Measurements from ENCODE around the gene PTPN12. TPM values are rescaled to one million over a fixed set of nuclear protein-coding genes. Genes with fewer than 3 reads are reported as not detected.
"Not testable (repeated sequence)": the region's sequence is repeated elsewhere in the genome, so short reads cannot be mapped to it uniquely, and the experiment has no call there.

The PTPN12 gene
- polyA plus RNA-seq, 2 donors, result 26.8 to 37.5 TPM

- no peak overlapping the region for H3K4me3 ChIP-seq (ENCODE audit: low read depth in 1 of 2, low read length in 2 of 2)
- no peaks in the 10 kb centered on the region for H3K36me3 ChIP-seq (ENCODE audit: control insufficient read depth in 2 of 2, insufficient read depth in 2 of 2, low read length in 1 of 2)
- no peaks in the 10 kb centered on the region for H3K4me1 ChIP-seq (ENCODE audit: control insufficient read depth in 2 of 2, insufficient read depth in 2 of 2, low read length in 1 of 2)
- no peaks in the 10 kb centered on the region for H3K27me3 ChIP-seq (ENCODE audit: control insufficient read depth in 1 of 2, insufficient read depth in 2 of 2, low read length in 2 of 2)
- H3K27ac ChIP-seq (ENCODE audit: low read depth in 2 of 2, low read length in 1 of 2), result no peak overlapping the region
- 28 to 38% methylated on average over 3 of the region's 3 CpGs for WGBS, 2 donors
- H3K9me3 ChIP-seq (ENCODE audit: control insufficient read depth in 2 of 2, insufficient read depth in 1 of 2, low read depth in 1 of 2, low read length in 1 of 2), result no peaks in the 10 kb centered on the region
Measured at GRCh38 chr7:77651575-77652162, 114.6 kb downstream of the PTPN12 start.

DNA sequence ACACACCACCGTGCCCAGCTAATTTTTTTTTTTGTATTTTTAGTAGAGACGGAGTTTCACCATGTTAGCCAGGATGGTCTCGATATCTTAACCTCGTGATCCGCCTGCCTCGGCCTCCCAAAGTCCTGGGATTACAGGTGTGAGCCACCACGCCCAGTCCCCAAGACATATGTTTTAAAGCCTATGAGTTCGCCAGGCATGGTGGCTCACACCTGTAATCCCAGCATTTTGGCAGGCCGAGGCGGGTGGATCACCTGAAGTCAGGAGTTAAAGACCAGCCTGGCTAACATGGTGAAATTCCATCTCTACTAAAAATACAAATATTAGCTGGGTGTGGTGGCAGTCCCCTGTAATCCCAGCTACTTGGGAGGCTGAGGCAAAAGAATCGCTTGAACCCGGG lies 115.7 kb downstream of the PTPN12 start:
- not testable (repeated sequence) for H3K27ac ChIP-seq (ENCODE audit: low read depth in 2 of 2, low read length in 1 of 2); H3K36me3 ChIP-seq (ENCODE audit: control insufficient read depth in 2 of 2, insufficient read depth in 2 of 2, low read length in 1 of 2); H3K9me3 ChIP-seq (ENCODE audit: control insufficient read depth in 2 of 2, insufficient read depth in 1 of 2, low read depth in 1 of 2, low read length in 1 of 2); H3K4me1 ChIP-seq (ENCODE audit: control insufficient read depth in 2 of 2, insufficient read depth in 2 of 2, low read length in 1 of 2); H3K27me3 ChIP-seq (ENCODE audit: control insufficient read depth in 1 of 2, insufficient read depth in 2 of 2, low read length in 2 of 2); H3K4me3 ChIP-seq (ENCODE audit: low read depth in 1 of 2, low read length in 2 of 2)
- 95 to 96% methylated on average over 12 of the region's 12 CpGs for WGBS, 2 donors

- H3K36me3 ChIP-seq (ENCODE audit: control insufficient read depth in 2 of 2, insufficient read depth in 2 of 2, low read length in 1 of 2), result no peaks in the 10 kb centered on the region
- H3K4me1 ChIP-seq (ENCODE audit: control insufficient read depth in 2 of 2, insufficient read depth in 2 of 2, low read length in 1 of 2), result no peaks in the 10 kb centered on the region
- H3K4me3 ChIP-seq (ENCODE audit: low read depth in 1 of 2, low read length in 2 of 2), result no peak overlapping the region
- no peaks in the 10 kb centered on the region for H3K27me3 ChIP-seq (ENCODE audit: control insufficient read depth in 1 of 2, insufficient read depth in 2 of 2, low read length in 2 of 2)
- no peaks in the 10 kb centered on the region for H3K9me3 ChIP-seq (ENCODE audit: control insufficient read depth in 2 of 2, insufficient read depth in 1 of 2, low read depth in 1 of 2, low read length in 1 of 2)
- no peak overlapping the region for H3K27ac ChIP-seq (ENCODE audit: low read depth in 2 of 2, low read length in 1 of 2)
- WGBS, 2 donors, result 67 to 74% methylated on average over 2 of the region's 2 CpGs
Measured at GRCh38 chr7:77653572-77653971, 116.5 kb downstream of the PTPN12 start.

GRCh38 chr7:77655356-77655755 lies 118.3 kb downstream of the PTPN12 start:
- H3K27ac ChIP-seq (ENCODE audit: low read depth in 2 of 2, low read length in 1 of 2), result no peak overlapping the region
- H3K4me3 ChIP-seq (ENCODE audit: low read depth in 1 of 2, low read length in 2 of 2), result no peak overlapping the region
- no peaks in the 10 kb centered on the region for H3K27me3 ChIP-seq (ENCODE audit: control insufficient read depth in 1 of 2, insufficient read depth in 2 of 2, low read length in 2 of 2)
- no peaks in the 10 kb centered on the region for H3K9me3 ChIP-seq (ENCODE audit: control insufficient read depth in 2 of 2, insufficient read depth in 1 of 2, low read depth in 1 of 2, low read length in 1 of 2)
- no peaks in the 10 kb centered on the region for H3K36me3 ChIP-seq (ENCODE audit: control insufficient read depth in 2 of 2, insufficient read depth in 2 of 2, low read length in 1 of 2)
- 68 to 95% methylated on average over 1 of the region's 1 CpG for WGBS, 2 donors
- no peaks in the 10 kb centered on the region for H3K4me1 ChIP-seq (ENCODE audit: control insufficient read depth in 2 of 2, insufficient read depth in 2 of 2, low read length in 1 of 2)

DNA sequence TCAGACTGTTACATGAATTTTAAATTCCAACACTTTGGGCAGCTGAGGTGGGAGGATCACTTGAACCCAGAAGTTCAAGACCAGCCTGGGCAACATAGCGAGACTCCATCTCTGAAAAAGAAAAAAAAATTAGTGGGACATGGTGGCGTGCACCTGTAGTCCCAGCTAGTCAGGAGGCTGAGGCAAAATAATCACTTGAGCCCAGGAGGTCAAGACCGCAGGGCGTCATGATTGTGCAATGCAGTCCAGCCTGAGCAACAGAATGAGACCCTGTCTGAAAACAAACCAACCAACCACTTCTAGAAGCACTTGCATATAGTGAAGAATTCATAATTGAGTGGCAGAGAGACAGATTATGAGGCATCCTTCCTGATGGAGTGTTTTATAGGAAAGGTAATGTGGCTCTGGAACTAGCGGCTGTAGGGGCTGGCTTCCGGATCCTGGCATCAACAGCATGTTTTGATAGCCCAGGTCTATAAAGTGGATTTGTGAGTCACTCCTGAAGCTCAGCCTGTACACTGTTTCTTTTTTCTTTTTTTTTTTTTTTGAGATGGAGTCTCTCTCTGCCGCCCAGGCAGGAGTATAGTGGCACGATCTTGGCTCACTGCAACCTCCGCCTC lies 118.9 kb downstream of the PTPN12 start:
- Histone ChIP-seq H3K36me3 (ENCODE audit: control insufficient read depth in 2 of 2, insufficient read depth in 2 of 2, low read length in 1 of 2) (no peaks in the 10 kb centered on the region), H3K4me3 (ENCODE audit: low read depth in 1 of 2, low read length in 2 of 2) (no peak overlapping the region), H3K27me3 (ENCODE audit: control insufficient read depth in 1 of 2, insufficient read depth in 2 of 2, low read length in 2 of 2) (no peaks in the 10 kb centered on the region), H3K9me3 (ENCODE audit: control insufficient read depth in 2 of 2, insufficient read depth in 1 of 2, low read depth in 1 of 2, low read length in 1 of 2) (no peaks in the 10 kb centered on the region), H3K4me1 (ENCODE audit: control insufficient read depth in 2 of 2, insufficient read depth in 2 of 2, low read length in 1 of 2) (no peaks in the 10 kb centered on the region), H3K27ac (ENCODE audit: low read depth in 2 of 2, low read length in 1 of 2) (no peak overlapping the region)
- 87 to 90% methylated on average over 9 of the region's 9 CpGs for WGBS, 2 donors

GRCh38 chr7:77657427-77658224 lies 120.5 kb downstream of the PTPN12 start:
- Histone ChIP-seq H3K4me1 (ENCODE audit: control insufficient read depth in 2 of 2, insufficient read depth in 2 of 2, low read length in 1 of 2) (no peaks in the 10 kb centered on the region), H3K9me3 (ENCODE audit: control insufficient read depth in 2 of 2, insufficient read depth in 1 of 2, low read depth in 1 of 2, low read length in 1 of 2) (no peaks in the 10 kb centered on the region), H3K36me3 (ENCODE audit: control insufficient read depth in 2 of 2, insufficient read depth in 2 of 2, low read length in 1 of 2) (no peaks in the 10 kb centered on the region), H3K27me3 (ENCODE audit: control insufficient read depth in 1 of 2, insufficient read depth in 2 of 2, low read length in 2 of 2) (no peaks in the 10 kb centered on the region), H3K4me3 (ENCODE audit: low read depth in 1 of 2, low read length in 2 of 2) (no peak overlapping the region), H3K27ac (ENCODE audit: low read depth in 2 of 2, low read length in 1 of 2) (no peak overlapping the region)
- 70 to 75% methylated on average over 1 of the region's 1 CpG for WGBS, 2 donors

GRCh38 chr7:77658928-77659327 lies 121.8 kb downstream of the PTPN12 start:
- no peak overlapping the region for H3K4me3 ChIP-seq (ENCODE audit: low read depth in 1 of 2, low read length in 2 of 2)
- WGBS, 2 donors, result 86 to 92% methylated on average over 5 of the region's 5 CpGs
- no peaks in the 10 kb centered on the region for H3K4me1 ChIP-seq (ENCODE audit: control insufficient read depth in 2 of 2, insufficient read depth in 2 of 2, low read length in 1 of 2)
- no peaks in the 10 kb centered on the region for H3K9me3 ChIP-seq (ENCODE audit: control insufficient read depth in 2 of 2, insufficient read depth in 1 of 2, low read depth in 1 of 2, low read length in 1 of 2)
- no peak overlapping the region for H3K27ac ChIP-seq (ENCODE audit: low read depth in 2 of 2, low read length in 1 of 2)
- no peaks in the 10 kb centered on the region for H3K36me3 ChIP-seq (ENCODE audit: control insufficient read depth in 2 of 2, insufficient read depth in 2 of 2, low read length in 1 of 2)
- no peaks in the 10 kb centered on the region for H3K27me3 ChIP-seq (ENCODE audit: control insufficient read depth in 1 of 2, insufficient read depth in 2 of 2, low read length in 2 of 2)

DNA sequence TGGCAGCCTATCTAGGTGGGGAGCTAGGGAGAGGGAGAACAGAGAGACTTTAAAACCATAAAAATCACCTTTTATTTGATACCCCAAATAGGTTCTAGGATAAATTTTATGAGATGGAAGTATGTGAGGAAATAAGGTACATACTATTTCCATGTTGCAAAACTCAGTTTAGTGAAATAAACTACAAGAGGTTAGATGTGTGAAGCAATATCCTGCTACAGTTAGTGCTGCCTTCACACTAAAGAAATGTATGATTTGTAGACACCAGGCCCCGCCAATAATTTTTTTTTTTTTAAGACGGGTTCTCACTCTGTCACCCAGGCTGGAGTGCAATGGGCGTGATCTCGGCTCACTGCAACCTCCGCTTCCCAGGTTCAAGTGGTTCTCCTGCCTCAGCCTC lies 124.7 kb downstream of the PTPN12 start:
- Histone ChIP-seq H3K9me3 (ENCODE audit: control insufficient read depth in 2 of 2, insufficient read depth in 1 of 2, low read depth in 1 of 2, low read length in 1 of 2) (no peaks in the 10 kb centered on the region), H3K4me3 (ENCODE audit: low read depth in 1 of 2, low read length in 2 of 2) (no peak overlapping the region), H3K36me3 (ENCODE audit: control insufficient read depth in 2 of 2, insufficient read depth in 2 of 2, low read length in 1 of 2) (no peaks in the 10 kb centered on the region), H3K27me3 (ENCODE audit: control insufficient read depth in 1 of 2, insufficient read depth in 2 of 2, low read length in 2 of 2) (no peaks in the 10 kb centered on the region), H3K27ac (ENCODE audit: low read depth in 2 of 2, low read length in 1 of 2) (no peak overlapping the region), H3K4me1 (ENCODE audit: control insufficient read depth in 2 of 2, insufficient read depth in 2 of 2, low read length in 1 of 2) (no peaks in the 10 kb centered on the region)
- 93 to 94% methylated on average over 5 of the region's 5 CpGs for WGBS, 2 donors

DNA sequence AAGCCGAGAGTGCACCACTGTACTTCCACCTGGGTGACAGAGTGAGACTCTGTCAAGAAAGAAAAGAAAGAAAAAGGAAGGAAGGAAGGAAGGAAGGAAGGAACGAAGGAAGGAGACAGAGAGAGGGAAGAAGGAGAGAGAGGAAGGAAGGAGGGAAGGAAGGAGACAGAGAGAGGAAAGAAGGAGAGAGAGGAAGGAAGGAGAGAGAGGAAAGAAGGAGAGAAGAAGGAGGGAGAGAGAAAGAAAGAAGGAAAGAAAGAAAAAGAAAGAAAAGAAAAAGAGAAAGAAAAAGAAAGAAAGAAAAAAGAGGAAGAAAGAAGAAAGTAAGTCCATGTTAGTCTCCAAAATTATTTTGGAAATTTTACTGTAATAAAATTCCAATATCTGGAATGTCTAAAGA lies 125.8 kb downstream of the PTPN12 start:
- H3K4me3 ChIP-seq (ENCODE audit: low read depth in 1 of 2, low read length in 2 of 2), result no peak overlapping the region
- no peaks in the 10 kb centered on the region for H3K27me3 ChIP-seq (ENCODE audit: control insufficient read depth in 1 of 2, insufficient read depth in 2 of 2, low read length in 2 of 2)
- H3K36me3 ChIP-seq (ENCODE audit: control insufficient read depth in 2 of 2, insufficient read depth in 2 of 2, low read length in 1 of 2), result no peaks in the 10 kb centered on the region
- H3K27ac ChIP-seq (ENCODE audit: low read depth in 2 of 2, low read length in 1 of 2), result no peak overlapping the region
- H3K4me1 ChIP-seq (ENCODE audit: control insufficient read depth in 2 of 2, insufficient read depth in 2 of 2, low read length in 1 of 2), result no peaks in the 10 kb centered on the region
- 89 to 92% methylated on average over 2 of the region's 2 CpGs for WGBS, 2 donors
- no peaks in the 10 kb centered on the region for H3K9me3 ChIP-seq (ENCODE audit: control insufficient read depth in 2 of 2, insufficient read depth in 1 of 2, low read depth in 1 of 2, low read length in 1 of 2)

GRCh38 chr7:77664715-77665114 lies 127.6 kb downstream of the PTPN12 start:
- Histone ChIP-seq H3K27me3 (ENCODE audit: control insufficient read depth in 1 of 2, insufficient read depth in 2 of 2, low read length in 2 of 2) (no peaks in the 10 kb centered on the region), H3K27ac (ENCODE audit: low read depth in 2 of 2, low read length in 1 of 2) (no peak overlapping the region), H3K4me3 (ENCODE audit: low read depth in 1 of 2, low read length in 2 of 2) (no peak overlapping the region), H3K36me3 (ENCODE audit: control insufficient read depth in 2 of 2, insufficient read depth in 2 of 2, low read length in 1 of 2) (no peaks in the 10 kb centered on the region), H3K9me3 (ENCODE audit: control insufficient read depth in 2 of 2, insufficient read depth in 1 of 2, low read depth in 1 of 2, low read length in 1 of 2) (no peaks in the 10 kb centered on the region), H3K4me1 (ENCODE audit: control insufficient read depth in 2 of 2, insufficient read depth in 2 of 2, low read length in 1 of 2) (no peaks in the 10 kb centered on the region)

Data from esophagus (tissue), 2 donors.